ENCODE results near the gene ZHX3. TPM values are rescaled to one million over a fixed set of nuclear protein-coding genes. Genes with fewer than 3 reads are reported as not detected.

ZHX3 gene
- 10 to 100 TPM; 31.7 to 35.3 TPM for total RNA-seq
- long read RNA-seq, partial matches to known transcripts, result 4 of 11 reads
- long read RNA-seq, other reads (novel, unspliced or antisense), result 6 of 11 reads

GRCh38 chr20:41317546-41318270 is at the start of gene ZHX3:
Gene ZHX3, minus strand, starts transcription at chr20:41317731. Its CDS starts 112,815 bp downstream, at chr20:41204916.
- peak; percentile 97 for DNase-seq
- peak; percentile 87 for ATAC-seq
- intact Hi-C loops (cut with DNase I, micrococcal nuclease), result no loop called here

- no peak for DNase-seq
Measured at GRCh38 chr20:41367393-41367695, 49.8 kb upstream of the ZHX3 start.

GRCh38 chr20:41366546-41367392 is 49.2 kb upstream of the ZHX3 start, which contains the start of gene EMILIN3:
Gene EMILIN3, minus strand, starts transcription at chr20:41366818. Its CDS starts 184 bp downstream, at chr20:41366634.
- intact Hi-C loops (cut with DNase I, micrococcal nuclease), result no loop called here
- DNase-seq, result no peak
- no peak for ATAC-seq

More at GRCh38 chr20:41367393-41367695, 49.8 kb upstream of the ZHX3 start:
- no peak for ATAC-seq
- intact Hi-C loops (cut with DNase I, micrococcal nuclease), result no loop called here

- intact Hi-C loops (cut with DNase I, micrococcal nuclease), result no loop called here
- DNase-seq, result no peak
Measured at GRCh38 chr20:41365777-41366545, 48.4 kb upstream of the ZHX3 start.

GRCh38 chr20:41364967-41365765 is 47.6 kb upstream of the ZHX3 start:
- ATAC-seq, result no peak
- intact Hi-C loops (cut with DNase I, micrococcal nuclease), result no loop called here
- DNase-seq, result no peak

More at GRCh38 chr20:41365777-41366545, 48.4 kb upstream of the ZHX3 start:
- no peak for ATAC-seq

GRCh38 chr20:41364236-41364855 is 46.8 kb upstream of the ZHX3 start:
- ATAC-seq (no peak), DNase-seq (no peak)
- intact Hi-C loops (cut with DNase I, micrococcal nuclease), result no loop called here

- DNase-seq, result no peak
- no peak for ATAC-seq
- intact Hi-C loops (cut with DNase I, micrococcal nuclease), result no loop called here
Measured at GRCh38 chr20:41363601-41364000, 46.1 kb upstream of the ZHX3 start.

- DNase-seq, result no peak
- intact Hi-C loops (cut with DNase I, micrococcal nuclease), result no loop called here
- ATAC-seq, result no peak
Measured at GRCh38 chr20:41362748-41363140, 45.2 kb upstream of the ZHX3 start.

GRCh38 chr20:41361757-41362747 is 44.5 kb upstream of the ZHX3 start:
- peak; percentile 15 for ATAC-seq
- intact Hi-C loops (cut with DNase I, micrococcal nuclease), result no loop called here
- DNase-seq, result no peak

GRCh38 chr20:41360831-41361756 is 43.6 kb upstream of the ZHX3 start:
- intact Hi-C loops (cut with DNase I, micrococcal nuclease), result no loop called here
- DNase-seq, result no peak
- ATAC-seq, result peak; percentile 17

GRCh38 chr20:41359541-41360011 is 42.0 kb upstream of the ZHX3 start:
- ATAC-seq, result no peak

GRCh38 chr20:41358717-41359116 is 41.2 kb upstream of the ZHX3 start:
- no peak for DNase-seq
- ATAC-seq, result peak; percentile 40
- intact Hi-C loops (cut with DNase I, micrococcal nuclease), result no loop called here

More at GRCh38 chr20:41359541-41360011, 42.0 kb upstream of the ZHX3 start:
- DNase-seq, result no peak
- intact Hi-C loops (cut with DNase I, micrococcal nuclease), result no loop called here

GRCh38 chr20:41358230-41358629 is 40.7 kb upstream of the ZHX3 start:
- DNase-seq (no peak), ATAC-seq (no peak)
- intact Hi-C loops (cut with DNase I, micrococcal nuclease), result no loop called here

GRCh38 chr20:41357424-41358163 is 40.1 kb upstream of the ZHX3 start:
- DNase-seq (no peak), ATAC-seq (no peak)
- intact Hi-C loops (cut with DNase I, micrococcal nuclease), result no loop called here

GRCh38 chr20:41356951-41357350 is 39.4 kb upstream of the ZHX3 start:
- intact Hi-C loops (cut with DNase I, micrococcal nuclease), result no loop called here
- DNase-seq (no peak), ATAC-seq (no peak)

Measured in left colon (tissue), 2 donors.